Hepatic stellate cell (primary cell): ENCODE measurements around the gene ASXL2.

ENCODE experiments used
- DNase-seq: peaks from one replicate; pipeline ENCODE4 v3.0.0; 2011; ENCODE audit warnings: low spot score

ASXL2 gene

DNA sequence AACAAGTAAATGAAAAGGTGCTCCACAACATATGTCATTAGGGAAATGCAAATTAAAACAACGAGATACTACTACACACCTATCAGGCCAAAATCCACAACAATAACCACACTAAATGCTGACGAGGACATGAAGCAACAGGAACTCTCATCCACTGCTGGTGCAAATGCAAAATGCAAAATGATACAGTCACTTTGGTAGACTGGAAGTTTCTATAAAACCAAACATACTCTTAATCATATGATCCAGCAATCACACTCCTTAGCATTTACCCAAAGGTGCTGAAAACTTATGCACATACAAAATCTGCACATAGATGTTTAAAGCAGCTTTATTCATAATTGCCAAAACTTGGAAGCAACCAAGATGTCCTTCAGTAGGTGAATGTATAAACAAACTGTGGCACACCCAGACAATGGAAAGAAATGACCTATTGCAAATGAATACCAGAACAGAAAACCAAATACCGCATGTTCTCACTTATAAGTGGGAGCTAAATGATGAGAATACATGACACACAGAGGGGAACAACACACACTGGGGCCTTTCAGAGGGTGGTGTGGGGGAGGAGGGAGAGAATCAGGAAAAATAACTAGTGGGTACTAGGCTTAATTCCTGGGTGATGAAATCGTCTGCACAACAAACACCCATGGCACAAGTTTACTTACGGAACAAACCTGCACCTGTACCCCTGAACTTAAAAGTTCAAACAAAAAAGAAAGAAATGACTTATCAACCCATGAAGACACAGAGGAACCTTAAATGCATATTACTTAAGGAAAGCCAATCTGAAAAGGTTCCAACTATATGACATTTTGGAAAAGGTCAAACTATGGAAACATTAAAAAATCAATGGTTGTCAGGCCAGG lies 80.4 kb downstream of the ASXL2 start:
- no peak for DNase-seq

- no peak for DNase-seq
Measured at GRCh38 chr2:25794544-25795276, 83.6 kb downstream of the ASXL2 start.

DNA sequence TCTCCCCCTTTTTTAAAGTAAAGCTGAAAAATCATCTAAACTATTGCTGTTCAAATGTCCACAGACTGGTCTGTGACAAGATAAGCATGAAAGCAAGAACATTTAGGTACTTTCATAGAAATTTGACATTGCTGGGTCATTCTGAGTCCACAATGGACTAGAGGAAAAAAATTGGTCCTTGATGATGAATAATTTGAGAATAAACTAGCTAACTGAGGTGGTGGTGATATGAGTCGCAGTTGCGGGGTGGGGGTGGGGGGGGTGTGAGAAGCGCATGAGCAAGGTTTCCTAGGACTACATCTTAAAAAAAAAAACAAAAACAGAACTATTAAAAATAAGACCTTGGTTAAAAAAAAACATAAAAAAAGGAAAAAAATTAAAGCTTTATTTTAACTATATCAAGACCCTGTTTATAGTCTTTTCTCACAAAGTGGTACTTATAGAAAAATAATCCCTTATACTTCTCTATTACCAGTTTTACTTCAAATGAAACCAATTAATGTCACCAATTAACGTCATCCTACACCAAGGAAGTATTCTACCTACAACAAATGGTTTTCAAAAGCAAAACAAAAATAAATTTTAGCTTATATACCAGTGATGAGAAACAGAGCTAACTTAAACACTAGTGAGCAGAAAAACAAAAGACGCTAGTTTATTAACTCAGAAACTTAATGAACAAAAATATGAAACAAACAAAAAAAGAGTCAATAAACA lies 88.1 kb downstream of the ASXL2 start:
- DNase-seq: no peak

- DNase-seq: no peak
Measured at GRCh38 chr2:25788457-25788856, 89.8 kb downstream of the ASXL2 start.

GRCh38 chr2:25787020-25787419 lies 91.3 kb downstream of the ASXL2 start:
- DNase-seq: no peak

GRCh38 chr2:25784404-25784803 lies 93.9 kb downstream of the ASXL2 start:
- no peak for DNase-seq

GRCh38 chr2:25777077-25777476 lies 101.2 kb downstream of the ASXL2 start:
- no peak for DNase-seq

- no peak for DNase-seq
Measured at GRCh38 chr2:25772078-25772477, 106.2 kb downstream of the ASXL2 start.

GRCh38 chr2:25763575-25763974 lies 114.7 kb downstream of the ASXL2 start:
- DNase-seq: no peak

- no peak for DNase-seq
Measured at GRCh38 chr2:25760297-25760696, 118.0 kb downstream of the ASXL2 start.

GRCh38 chr2:25758348-25758747 lies 119.9 kb downstream of the ASXL2 start:
- no peak for DNase-seq

GRCh38 chr2:25757906-25758305 lies 120.4 kb downstream of the ASXL2 start:
- no peak for DNase-seq

DNA sequence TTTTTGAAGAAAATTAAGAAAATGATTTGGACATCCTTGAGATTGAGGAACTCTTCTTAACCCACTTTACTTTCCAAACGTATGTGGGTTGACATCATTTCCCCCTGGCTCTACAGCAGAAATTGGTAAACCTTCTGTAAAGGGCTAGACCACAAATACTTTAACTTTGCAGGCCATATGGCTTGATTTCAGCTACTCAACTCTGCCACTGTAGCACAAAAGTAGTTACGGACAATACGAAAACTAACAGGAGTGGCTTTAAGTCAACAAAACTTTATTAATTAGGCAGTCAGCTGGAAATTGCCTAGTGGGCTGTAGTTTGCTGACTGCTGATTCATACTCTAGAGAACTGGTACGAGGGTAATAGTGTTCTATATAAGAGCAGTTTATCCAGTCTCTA lies 121.8 kb downstream of the ASXL2 start:
- DNase-seq: no peak

DNA sequence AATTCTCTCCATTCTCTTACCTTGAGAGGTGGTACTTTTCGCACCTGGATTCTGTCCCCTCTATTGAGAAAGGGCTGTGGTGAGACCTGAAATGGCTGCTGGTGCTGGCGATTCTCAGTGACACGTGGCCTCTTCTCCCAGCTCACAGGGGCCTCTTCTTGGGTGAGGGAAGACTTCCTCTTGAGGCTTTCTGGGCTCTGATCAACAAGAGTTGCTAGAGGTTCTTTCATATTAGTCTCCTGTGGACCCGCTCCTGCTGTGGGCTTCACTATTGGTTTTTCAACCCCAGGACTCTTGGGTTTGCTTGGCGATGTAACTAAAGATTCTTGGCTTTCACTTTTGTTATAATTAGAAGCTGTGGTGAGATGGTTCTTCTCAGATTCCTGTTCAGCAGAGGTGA lies 128.6 kb downstream of the ASXL2 start:
- no peak for DNase-seq

DNA sequence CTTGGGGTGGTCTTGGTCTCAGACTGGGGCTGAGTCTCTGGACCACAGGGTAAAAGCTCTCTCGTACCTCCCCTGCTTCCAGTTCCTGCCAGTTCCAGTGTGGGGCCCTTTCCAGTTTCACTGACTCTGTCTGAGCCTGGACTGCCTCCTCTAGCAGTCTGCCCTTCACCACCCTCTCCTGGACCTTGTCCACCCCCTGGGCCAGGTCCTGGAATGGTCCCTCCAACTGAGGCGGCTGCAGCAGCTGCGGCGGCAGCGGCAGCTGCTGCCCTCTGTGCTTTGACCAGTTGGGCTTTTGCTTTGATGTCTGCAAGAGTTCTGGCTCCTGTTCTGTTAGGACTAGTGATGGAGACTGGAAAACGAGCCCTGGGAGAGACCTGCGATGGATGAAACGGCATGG lies 134.2 kb downstream of the ASXL2 start:
- DNase-seq: no peak

- no peak for DNase-seq
Measured at GRCh38 chr2:25743132-25743830, 135.0 kb downstream of the ASXL2 start.

GRCh38 chr2:25742501-25742900 lies 135.8 kb downstream of the ASXL2 start:
- DNase-seq: no peak

DNA sequence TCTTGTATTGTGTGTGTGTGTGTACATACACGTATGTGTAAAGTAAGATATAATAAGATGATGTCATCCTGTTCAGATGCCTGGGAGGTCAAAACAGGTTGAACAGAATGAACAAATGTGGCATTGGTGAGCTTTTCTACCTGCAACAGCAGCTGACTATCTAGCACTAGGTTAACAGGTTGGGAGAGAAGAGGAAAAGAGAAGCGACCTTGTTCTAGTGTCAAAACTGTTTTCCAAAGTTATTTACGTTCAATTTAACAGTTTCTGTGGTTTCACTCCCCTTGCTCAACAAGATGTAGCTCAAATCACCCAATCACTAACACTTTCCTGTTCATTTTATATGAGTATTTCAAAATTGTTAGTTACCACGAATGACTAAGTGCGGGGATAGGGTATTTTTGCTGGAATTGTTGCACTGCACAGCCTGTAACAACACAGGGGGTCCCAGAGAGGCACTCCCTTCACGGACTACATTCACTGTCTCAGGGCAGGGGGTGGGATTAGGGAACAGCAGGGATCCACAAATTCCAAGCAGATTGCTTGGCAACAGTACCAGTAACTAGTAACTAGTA lies 137.4 kb downstream of the ASXL2 start:
- no peak for DNase-seq

GRCh38 chr2:25738383-25739343 lies 139.6 kb downstream of the ASXL2 start:
- DNase-seq: no peak

DNA sequence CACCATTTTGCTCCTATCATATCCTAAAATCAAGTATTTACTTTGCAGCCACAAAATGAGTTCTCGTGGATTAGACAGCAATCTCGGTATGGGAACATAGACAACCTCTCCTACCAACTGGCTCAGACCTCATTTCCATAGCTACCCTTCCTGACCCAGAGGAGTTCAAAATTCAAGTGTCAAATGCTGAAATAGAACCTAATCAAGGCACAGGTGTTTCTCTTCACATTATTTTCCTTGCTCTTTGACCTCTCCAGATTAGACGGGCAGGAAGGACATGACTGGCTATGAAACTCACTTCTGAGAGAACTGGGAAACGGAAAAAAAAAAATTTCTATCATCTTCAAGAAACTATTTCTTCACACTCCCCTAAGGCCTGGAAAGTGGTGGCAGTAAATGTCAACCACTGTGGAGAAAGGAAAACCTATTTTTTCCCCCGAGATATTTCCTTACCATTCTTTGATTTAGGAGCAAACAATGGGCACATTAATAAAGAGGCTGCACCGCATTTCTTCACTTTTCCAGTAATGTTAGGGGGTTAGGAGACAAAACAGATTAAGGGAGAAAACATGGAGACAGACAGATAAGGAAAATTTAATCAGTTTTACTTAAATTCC lies 141.3 kb downstream of the ASXL2 start:
- DNase-seq: no peak
